SU-DHL-6 (cell line): ENCODE data around the gene RXRB.

Source experiments
- EZH2phosphoT487 ChIP-seq: fragments of 200-600 bp; sonication (generic), shearing (Covaris generic); conservative IDR thresholded peaks from 2 replicates; pipeline ENCODE4 v1.6.1; 2018; ENCODE audit warnings: mild to moderate bottlenecking, antibody characterized with exemption, low read length, moderate library complexity, mixed read lengths
- TF ChIP-seq, protein P1 (sequence below): fragments of 200-600 bp; sonication (generic); IDR thresholded peaks from one replicate; pipeline ENCODE4 v1.5.1; 2017; ENCODE audit warnings: antibody characterized with exemption, mild to moderate bottlenecking, low read length, moderate library complexity; ENCODE audit not compliant: insufficient read depth, poor library complexity, severe bottlenecking

DNA sequence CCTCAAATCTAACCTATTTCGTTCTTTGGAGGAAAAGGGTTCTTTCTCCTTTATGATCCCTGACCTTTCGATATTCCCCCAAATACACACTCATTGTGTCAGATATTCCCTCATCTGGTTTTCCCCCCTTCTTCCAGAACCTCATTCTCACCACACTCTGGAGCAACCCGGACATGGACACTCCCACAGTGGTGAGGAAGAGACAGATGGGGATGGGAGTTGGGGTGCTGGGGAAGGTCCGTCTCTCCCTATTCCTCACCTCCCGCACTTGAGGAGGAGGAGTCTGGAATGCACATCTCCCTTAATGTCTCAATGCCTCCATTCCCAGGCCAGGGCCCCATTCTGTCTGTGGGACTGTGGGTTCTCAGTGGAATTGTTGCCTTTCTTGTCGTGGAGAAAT lies 1.5 kb upstream of the RXRB start:
- TF ChIP-seq, protein P1, sequence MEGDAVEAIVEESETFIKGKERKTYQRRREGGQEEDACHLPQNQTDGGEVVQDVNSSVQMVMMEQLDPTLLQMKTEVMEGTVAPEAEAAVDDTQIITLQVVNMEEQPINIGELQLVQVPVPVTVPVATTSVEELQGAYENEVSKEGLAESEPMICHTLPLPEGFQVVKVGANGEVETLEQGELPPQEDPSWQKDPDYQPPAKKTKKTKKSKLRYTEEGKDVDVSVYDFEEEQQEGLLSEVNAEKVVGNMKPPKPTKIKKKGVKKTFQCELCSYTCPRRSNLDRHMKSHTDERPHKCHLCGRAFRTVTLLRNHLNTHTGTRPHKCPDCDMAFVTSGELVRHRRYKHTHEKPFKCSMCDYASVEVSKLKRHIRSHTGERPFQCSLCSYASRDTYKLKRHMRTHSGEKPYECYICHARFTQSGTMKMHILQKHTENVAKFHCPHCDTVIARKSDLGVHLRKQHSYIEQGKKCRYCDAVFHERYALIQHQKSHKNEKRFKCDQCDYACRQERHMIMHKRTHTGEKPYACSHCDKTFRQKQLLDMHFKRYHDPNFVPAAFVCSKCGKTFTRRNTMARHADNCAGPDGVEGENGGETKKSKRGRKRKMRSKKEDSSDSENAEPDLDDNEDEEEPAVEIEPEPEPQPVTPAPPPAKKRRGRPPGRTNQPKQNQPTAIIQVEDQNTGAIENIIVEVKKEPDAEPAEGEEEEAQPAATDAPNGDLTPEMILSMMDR = no peak
- no peak for TF ChIP-seq EZH2phosphoT487
